Measurements from ENCODE around the gene TIMMDC1.
A peak's percentile ranks its signal among the peaks of the same experiment; 100 is the strongest.

The TIMMDC1 gene, protein sequence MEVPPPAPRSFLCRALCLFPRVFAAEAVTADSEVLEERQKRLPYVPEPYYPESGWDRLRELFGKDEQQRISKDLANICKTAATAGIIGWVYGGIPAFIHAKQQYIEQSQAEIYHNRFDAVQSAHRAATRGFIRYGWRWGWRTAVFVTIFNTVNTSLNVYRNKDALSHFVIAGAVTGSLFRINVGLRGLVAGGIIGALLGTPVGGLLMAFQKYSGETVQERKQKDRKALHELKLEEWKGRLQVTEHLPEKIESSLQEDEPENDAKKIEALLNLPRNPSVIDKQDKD

DNA sequence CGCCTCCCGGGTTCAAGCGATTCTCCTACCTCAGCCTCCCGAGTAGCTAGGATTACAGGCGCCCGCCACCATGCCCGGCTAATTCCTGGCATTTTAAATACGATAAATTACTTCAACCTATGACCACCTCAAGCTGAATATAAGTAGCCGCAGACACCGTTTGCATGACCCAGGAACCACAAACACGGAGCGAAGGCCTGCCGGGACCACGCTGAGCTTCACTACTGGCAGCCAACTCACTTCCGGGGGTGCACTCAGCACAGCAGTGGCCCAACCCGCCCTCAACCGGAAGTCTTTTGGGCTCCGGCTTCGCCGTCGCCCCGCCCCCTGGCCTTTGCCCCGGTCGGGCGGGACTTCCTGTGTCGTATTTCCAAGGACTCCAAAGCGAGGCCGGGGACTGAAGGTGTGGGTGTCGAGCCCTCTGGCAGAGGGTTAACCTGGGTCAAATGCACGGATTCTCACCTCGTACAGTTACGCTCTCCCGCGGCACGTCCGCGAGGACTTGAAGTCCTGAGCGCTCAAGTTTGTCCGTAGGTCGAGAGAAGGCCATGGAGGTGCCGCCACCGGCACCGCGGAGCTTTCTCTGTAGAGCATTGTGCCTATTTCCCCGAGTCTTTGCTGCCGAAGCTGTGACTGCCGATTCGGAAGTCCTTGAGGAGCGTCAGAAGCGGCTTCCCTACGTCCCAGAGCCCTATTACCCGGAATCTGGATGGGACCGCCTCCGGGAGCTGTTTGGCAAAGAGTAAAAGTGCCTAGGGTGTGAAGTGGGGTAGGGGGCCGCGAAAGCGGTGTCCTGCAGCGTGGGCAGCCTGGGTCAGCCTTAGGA, at the start of gene TIMMDC1:
Gene TIMMDC1, plus strand, starts transcription at position 362 of the 826 bp plus-strand sequence. Its CDS starts 187 bp downstream, at position 549.
- Histone ChIP-seq H3K9me3 (ENCODE audit: control insufficient read depth, insufficient read depth, low read length) (no peaks in the 10 kb centered on the region), H3K36me3 (ENCODE audit: insufficient read depth, low read length) (peaks cover 7% of the 10 kb centered on the region; the same call in 1 of the 2 replicates), H3K9ac (ENCODE audit: low read depth, low read length) (peak within 1 kb of the TSS; percentile 83), H3K4me1 (ENCODE audit: insufficient read depth, low read length) (0 out of 2 replicates have a peak, but pooled peaks cover 4% of the 10 kb centered on the region)

DNA sequence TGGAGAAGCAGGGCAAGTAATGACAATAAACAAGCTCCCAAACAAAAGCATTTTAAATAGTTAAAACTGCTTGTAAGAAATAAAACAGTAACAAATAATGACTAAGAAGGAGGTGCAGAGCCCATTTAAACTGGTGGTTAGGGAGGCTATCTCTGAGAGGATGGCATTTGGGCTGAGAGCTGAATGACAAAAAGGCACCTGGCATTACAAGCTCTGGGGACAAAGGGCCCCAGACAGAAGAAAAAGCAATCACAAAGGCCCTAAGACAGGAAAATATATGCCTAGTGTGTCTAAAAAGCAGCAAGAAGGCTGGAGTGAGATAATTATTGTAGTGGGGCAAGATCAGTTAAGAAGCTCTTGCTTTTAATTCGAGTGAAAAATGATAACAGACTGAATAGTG, 44.5 kb upstream of the TIMMDC1 start:
- Histone ChIP-seq H3K36me3 (ENCODE audit: insufficient read depth, low read length) (peaks cover 24% of the 10 kb centered on the region), H3K9ac (ENCODE audit: low read depth, low read length) (no peak overlapping the region), H3K9me3 (ENCODE audit: control insufficient read depth, insufficient read depth, low read length) (no peaks in the 10 kb centered on the region), H3K4me1 (ENCODE audit: insufficient read depth, low read length) (no peaks in the 10 kb centered on the region)

DNA sequence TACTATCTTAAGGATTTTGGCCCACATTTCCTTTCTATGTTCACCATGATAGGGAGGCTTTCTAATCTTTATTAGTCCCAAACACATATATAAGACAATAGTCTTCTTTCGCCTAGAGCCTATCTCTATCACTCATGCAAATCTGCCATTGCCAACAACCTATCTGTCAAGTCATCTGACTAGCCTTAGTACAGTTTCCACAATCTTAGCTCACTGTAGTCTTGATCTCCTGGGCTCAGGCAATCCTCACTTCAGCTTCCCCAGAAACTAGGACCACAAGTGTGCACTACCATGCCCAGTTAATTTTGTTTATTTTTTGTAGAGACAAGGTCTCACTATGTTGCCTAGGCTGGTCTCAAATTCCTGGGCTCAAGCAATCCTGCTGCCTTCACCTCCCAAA, 41.9 kb upstream of the TIMMDC1 start:
- Histone ChIP-seq H3K9me3 (ENCODE audit: control insufficient read depth, insufficient read depth, low read length) (no peaks in the 10 kb centered on the region), H3K9ac (ENCODE audit: low read depth, low read length) (no peak overlapping the region), H3K4me1 (ENCODE audit: insufficient read depth, low read length) (no peaks in the 10 kb centered on the region), H3K36me3 (ENCODE audit: insufficient read depth, low read length) (peaks cover 33% of the 10 kb centered on the region)

DNA sequence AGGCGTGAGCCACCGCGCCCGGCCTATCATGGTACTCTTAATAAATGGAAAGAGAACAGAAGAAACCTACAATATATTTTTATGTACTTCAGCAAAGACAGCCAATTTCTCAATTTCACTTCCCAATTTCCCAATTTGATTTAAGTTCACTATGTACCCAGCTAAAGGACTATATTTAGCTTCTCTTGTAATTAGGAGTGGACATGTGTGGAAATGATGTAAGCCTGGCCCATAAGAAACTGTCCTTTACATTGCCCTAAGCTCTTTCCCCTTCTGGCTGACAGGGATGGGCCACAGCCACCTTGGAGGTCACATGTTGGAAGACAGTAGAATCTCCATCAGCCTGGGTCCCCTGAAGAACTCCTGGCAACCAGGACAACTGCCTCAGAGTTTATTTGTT, 41.1 kb upstream of the TIMMDC1 start:
- Histone ChIP-seq H3K36me3 (ENCODE audit: insufficient read depth, low read length) (peaks cover 37% of the 10 kb centered on the region), H3K9me3 (ENCODE audit: control insufficient read depth, insufficient read depth, low read length) (no peaks in the 10 kb centered on the region), H3K9ac (ENCODE audit: low read depth, low read length) (no peak overlapping the region), H3K4me1 (ENCODE audit: insufficient read depth, low read length) (no peaks in the 10 kb centered on the region)

DNA sequence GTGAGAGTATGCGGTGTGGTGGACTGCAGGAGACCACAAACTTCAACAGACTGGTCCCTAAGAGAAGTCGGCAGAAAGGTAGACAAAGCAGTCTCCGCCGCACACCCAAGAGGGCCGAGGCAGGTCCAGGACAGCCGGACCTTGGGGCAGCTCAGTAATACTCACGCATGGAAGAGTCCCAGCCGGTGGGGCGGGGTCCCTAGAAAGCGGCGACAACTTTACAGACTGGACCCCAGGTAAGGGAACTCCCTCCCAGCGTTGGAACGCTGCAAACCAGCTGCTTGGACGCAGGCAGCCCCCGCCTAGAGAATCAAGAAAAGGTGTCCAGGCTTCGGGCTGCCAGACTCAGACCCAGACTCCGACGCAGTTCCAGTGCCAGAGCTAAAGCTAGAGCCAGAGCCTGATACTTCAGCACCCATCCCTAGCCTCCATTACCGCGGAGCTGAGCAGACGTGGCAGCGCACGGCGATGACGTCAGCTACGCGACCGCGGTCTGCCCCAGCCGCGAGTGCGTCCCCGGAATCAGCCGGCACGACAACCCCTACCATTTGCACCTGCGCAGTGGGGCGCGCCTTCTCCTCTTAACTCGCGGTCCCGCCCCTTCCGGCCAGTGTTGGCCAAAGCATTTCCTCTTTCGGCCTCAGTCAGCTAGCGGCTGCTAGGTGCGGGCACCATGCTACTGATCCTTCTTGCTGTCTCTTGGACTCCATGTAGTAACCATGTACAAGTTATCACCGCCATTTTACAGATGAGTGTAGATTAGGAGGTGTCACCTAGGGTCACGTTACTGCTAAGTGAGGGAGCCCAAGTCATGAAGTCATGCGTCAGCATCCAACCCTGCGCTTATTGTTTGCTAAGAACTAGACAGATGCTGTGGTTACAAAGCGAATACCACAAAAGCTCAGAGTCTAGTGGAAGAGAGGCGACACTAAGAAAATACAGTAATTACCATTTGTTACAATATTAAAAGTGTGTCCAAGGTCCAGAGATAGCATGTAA, 34.9 kb upstream of the TIMMDC1 start, which contains the start of gene TMEM39A:
Gene TMEM39A, minus strand, starts transcription at position 445 of the 999 bp plus-strand sequence. CDS start 1,541 bp downstream, outside the sequence.
- Histone ChIP-seq H3K9me3 (ENCODE audit: control insufficient read depth, insufficient read depth, low read length) (no peaks in the 10 kb centered on the region), H3K36me3 (ENCODE audit: insufficient read depth, low read length) (peaks cover 13% of the 10 kb centered on the region; the same call in 1 of the 2 replicates), H3K4me1 (ENCODE audit: insufficient read depth, low read length) (no peaks in the 10 kb centered on the region), H3K9ac (ENCODE audit: low read depth, low read length) (peak within 1 kb of the TSS; percentile 93)

DNA sequence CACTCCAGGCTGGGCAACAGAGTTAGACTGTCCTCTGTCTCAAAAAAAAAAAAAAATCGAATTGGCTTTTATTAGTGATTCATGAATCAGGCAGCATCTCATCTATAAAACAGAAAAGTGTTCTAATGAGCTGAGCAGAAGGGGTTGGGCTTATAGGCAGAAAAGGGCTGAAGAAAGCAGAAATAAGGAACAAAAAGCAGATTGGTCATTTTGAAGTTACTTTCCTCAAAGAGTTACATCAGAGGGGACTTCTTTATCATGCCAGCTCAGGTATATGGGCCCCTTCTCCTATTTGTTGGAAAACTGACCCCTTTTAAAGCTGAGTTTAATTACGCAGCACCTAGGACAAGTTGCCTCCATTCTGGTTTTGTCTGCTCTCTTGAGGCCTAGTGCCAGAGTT, 30.3 kb upstream of the TIMMDC1 start:
- peak overlapping the region; percentile 89 for H3K9ac ChIP-seq (ENCODE audit: low read depth, low read length)
- H3K9me3 ChIP-seq (ENCODE audit: control insufficient read depth, insufficient read depth, low read length): no peaks in the 10 kb centered on the region
- H3K4me1 ChIP-seq (ENCODE audit: insufficient read depth, low read length): no peaks in the 10 kb centered on the region
- H3K36me3 ChIP-seq (ENCODE audit: insufficient read depth, low read length): peaks cover 4% of the 10 kb centered on the region; the same call in 1 of the 2 replicates

DNA sequence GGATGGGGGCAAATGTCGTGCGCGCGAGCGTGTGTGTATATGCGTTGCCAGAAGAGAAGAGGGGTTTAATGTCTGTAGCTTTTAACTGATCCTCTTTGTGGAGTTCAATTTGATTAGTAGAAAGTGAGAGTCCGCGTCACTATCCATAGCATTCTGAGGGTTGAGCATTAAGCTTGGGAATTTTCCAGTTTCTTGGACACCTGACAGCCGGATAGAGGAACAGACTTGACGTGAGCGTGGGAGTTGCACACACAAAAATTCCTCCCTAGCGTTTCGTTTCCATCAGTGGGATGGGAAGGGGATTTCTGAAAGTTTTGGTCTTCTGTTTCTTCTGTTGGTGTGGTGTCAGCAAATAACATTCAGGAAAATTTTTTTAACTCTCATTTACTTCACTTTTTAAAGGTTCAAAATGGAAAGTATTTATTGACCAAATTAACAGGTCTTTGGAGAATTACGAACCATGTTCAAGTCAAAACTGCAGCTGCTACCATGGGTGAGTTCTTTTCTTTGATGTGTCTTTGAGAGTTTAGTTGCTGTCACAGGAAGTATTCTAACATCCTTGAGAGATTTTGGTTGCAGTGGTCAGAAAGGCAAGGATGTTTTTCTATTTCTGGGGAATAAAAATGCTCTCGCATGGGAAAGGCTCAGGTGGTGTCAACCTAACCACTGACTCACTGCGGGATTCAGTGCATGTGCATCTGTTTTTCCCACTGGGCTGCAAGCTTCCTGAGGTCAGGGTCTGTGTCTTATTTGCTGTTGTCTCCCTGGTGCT, 28.7 kb upstream of the TIMMDC1 start:
- Histone ChIP-seq H3K36me3 (ENCODE audit: insufficient read depth, low read length) (peaks cover 4% of the 10 kb centered on the region; the same call in 1 of the 2 replicates), H3K4me1 (ENCODE audit: insufficient read depth, low read length) (no peaks in the 10 kb centered on the region), H3K9ac (ENCODE audit: low read depth, low read length) (peak overlapping the region; percentile 89), H3K9me3 (ENCODE audit: control insufficient read depth, insufficient read depth, low read length) (no peaks in the 10 kb centered on the region)

DNA sequence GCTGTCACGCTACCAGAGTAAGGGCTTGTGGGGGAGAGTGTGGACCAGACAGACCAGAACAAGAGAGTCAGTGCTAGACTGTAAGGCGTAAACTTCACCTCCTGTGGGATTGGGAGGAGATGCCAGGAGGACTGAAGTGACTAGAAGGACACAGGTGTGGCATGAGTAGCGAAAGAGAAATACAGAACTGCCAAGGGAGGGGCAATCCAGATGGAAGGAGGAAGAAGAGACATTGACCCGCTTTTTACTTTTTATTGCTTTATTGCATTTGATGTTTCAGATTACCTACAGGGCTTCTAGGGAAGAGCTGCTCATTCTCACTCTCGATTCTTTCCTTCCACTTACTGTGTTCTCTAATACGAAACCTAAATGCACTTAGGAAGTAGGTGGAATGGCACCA, 27.5 kb upstream of the TIMMDC1 start:
- H3K9me3 ChIP-seq (ENCODE audit: control insufficient read depth, insufficient read depth, low read length): no peaks in the 10 kb centered on the region
- no peaks in the 10 kb centered on the region for H3K4me1 ChIP-seq (ENCODE audit: insufficient read depth, low read length)
- no peak overlapping the region for H3K9ac ChIP-seq (ENCODE audit: low read depth, low read length)
- peaks cover 4% of the 10 kb centered on the region; the same call in 1 of the 2 replicates for H3K36me3 ChIP-seq (ENCODE audit: insufficient read depth, low read length)

DNA sequence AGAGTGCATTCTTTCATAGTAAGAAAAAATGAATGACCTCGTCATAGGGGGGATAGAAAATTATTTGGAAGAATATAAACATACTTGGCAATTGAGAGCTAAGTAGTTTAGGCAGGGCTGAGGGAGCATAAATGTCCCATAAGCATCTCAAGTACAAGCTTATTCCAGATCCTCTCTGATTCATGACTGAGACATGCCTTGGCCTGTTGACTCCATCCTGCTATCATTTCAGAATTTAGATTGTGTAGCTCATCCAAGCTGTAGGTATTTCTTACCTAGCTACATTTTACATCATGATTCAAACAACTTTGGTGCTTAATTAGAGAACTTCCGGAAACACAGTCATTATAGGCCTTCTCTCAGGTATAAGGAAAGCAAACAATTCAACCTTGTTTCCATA, 17.3 kb upstream of the TIMMDC1 start:
- Histone ChIP-seq H3K9ac (ENCODE audit: low read depth, low read length) (no peak overlapping the region), H3K36me3 (ENCODE audit: insufficient read depth, low read length) (no peaks in the 10 kb centered on the region)

DNA sequence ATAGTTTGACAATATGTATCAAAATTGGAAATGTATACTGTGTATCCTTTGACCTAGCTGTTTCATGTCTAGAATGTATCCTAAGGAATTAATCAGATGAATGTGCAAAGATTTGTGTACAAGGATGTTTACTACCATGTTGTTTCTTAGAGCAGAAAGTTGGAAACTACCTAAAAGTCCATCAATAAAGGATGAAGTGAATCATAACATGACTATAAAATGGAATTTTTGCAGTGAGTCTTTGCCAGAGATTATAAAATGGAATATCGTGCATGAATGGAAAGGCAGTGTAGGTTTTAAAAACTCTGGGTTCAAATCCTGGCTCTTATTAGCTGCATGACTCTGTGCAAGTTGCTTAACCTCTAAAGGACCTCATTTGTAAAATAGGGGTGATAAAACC, 15.2 kb upstream of the TIMMDC1 start:
- H3K9me3 ChIP-seq (ENCODE audit: control insufficient read depth, insufficient read depth, low read length): no peaks in the 10 kb centered on the region
- no peak overlapping the region for H3K9ac ChIP-seq (ENCODE audit: low read depth, low read length)
- no peaks in the 10 kb centered on the region for H3K4me1 ChIP-seq (ENCODE audit: insufficient read depth, low read length)
- peaks cover 6% of the 10 kb centered on the region; the same call in 1 of the 2 replicates for H3K36me3 ChIP-seq (ENCODE audit: insufficient read depth, low read length)

More for the DNA sequence above, 17.3 kb upstream of the TIMMDC1 start:
- H3K9me3 ChIP-seq (ENCODE audit: control insufficient read depth, insufficient read depth, low read length): no peaks in the 10 kb centered on the region
- H3K4me1 ChIP-seq (ENCODE audit: insufficient read depth, low read length): no peaks in the 10 kb centered on the region

DNA sequence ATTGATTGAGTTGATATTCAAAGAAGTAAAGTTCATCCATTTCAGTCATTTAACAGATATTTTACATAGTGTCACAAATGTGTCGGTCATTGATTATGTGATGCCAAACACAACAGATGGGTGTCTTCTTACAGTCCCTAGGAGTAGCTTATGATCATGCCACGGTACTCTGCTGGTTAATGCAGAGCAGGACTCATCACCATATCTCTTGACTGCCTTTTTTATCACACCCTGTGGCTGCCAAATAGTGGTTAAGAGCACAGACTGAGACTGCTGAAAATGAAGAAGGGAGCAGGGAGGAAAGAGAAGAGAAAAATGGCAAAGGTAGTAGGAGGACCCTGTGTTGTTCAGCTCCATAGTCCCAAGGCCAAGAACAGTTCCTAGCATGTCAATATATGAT, 12.8 kb upstream of the TIMMDC1 start:
- no peaks in the 10 kb centered on the region for H3K4me1 ChIP-seq (ENCODE audit: insufficient read depth, low read length)
- H3K36me3 ChIP-seq (ENCODE audit: insufficient read depth, low read length): peaks cover 6% of the 10 kb centered on the region; the same call in 1 of the 2 replicates

DNA sequence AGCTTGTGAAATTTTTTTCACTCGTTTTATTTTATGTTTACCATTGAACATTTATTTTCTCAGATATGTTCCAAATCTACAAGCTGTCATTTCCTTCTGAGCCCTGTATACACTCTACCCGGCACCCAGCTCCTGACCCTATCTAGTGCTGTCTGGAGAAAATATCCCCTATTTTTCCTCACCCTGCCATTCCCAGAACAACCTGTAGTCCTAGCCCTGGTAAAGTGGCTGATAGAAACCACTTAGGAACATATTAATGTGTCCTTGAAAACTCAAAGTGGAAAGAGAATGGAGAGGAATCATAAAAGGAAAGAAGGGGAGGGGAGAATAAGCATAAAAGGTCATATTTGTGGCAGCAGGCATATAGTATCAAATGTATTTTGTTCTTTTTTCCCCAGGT, 8.2 kb upstream of the TIMMDC1 start:
- no peak overlapping the region for H3K9ac ChIP-seq (ENCODE audit: low read depth, low read length)
- peaks cover 6% of the 10 kb centered on the region; the same call in 1 of the 2 replicates for H3K36me3 ChIP-seq (ENCODE audit: insufficient read depth, low read length)
- H3K4me1 ChIP-seq (ENCODE audit: insufficient read depth, low read length): no peaks in the 10 kb centered on the region
- H3K9me3 ChIP-seq (ENCODE audit: control insufficient read depth, insufficient read depth, low read length): no peaks in the 10 kb centered on the region

More for the DNA sequence above, 12.8 kb upstream of the TIMMDC1 start:
- Histone ChIP-seq H3K9me3 (ENCODE audit: control insufficient read depth, insufficient read depth, low read length) (no peaks in the 10 kb centered on the region), H3K9ac (ENCODE audit: low read depth, low read length) (no peak overlapping the region)

DNA sequence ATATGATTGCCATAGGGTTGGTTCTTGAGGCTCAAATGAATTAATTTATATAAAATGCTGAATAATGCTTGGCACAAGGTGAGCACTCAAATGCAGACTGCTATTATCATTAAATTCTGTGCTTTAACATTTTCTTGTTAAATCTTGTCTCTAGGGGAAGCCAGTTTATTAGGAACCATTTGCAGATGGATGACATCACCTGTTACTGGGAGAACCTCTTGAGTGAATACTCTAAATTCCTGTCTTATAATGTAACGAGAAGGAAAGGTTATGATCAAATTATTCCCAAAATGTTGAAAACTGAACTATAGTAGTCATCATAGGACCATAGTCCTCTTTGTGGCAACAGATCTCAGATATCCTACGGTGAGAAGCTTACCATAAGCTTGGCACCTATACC, 6.2 kb upstream of the TIMMDC1 start:
- H3K36me3 ChIP-seq (ENCODE audit: insufficient read depth, low read length): no peaks in the 10 kb centered on the region; the same call in 1 of the 2 replicates
- no peaks in the 10 kb centered on the region for H3K4me1 ChIP-seq (ENCODE audit: insufficient read depth, low read length)
- no peaks in the 10 kb centered on the region for H3K9me3 ChIP-seq (ENCODE audit: control insufficient read depth, insufficient read depth, low read length)
- H3K9ac ChIP-seq (ENCODE audit: low read depth, low read length): no peak overlapping the region

Measured in ES-I3 (cell line).